ENCODE measurements around the gene RASL11A. TPM values are rescaled to one million over a fixed set of nuclear protein-coding genes. Genes with fewer than 3 reads are reported as not detected.

Gene RASL11A
- total and polyA plus RNA-seq, 2 experiments from 2014 or later = 0.51 to 1.1 TPM

- Histone ChIP-seq H3K9ac (no peak overlapping the region), H3K9me3 (ENCODE audit: low read depth) (no peaks in the 10 kb centered on the region), H3K36me3 (ENCODE audit: low read depth) (no peaks in the 10 kb centered on the region), H3K4me3 (no peak overlapping the region), H3K79me2 (ENCODE audit: insufficient read depth) (no peaks in the 10 kb centered on the region), H3F3A (ENCODE audit: insufficient read depth) (no peaks in the 10 kb centered on the region), H2AFZ (no peak overlapping the region), H3K4me2 (ENCODE audit: unreplicated experiment) (no peak overlapping the region), H3K27ac (no peak overlapping the region), H3K27me3 (replicated peaks; ENCODE audit: insufficient read depth) (no peaks in the 10 kb centered on the region; the same call in 1 of the 2 replicates), H3K9me2 (ENCODE audit: insufficient read depth) (no peaks in the 10 kb centered on the region), H3K4me1 (ENCODE audit: insufficient read depth) (no peaks in the 10 kb centered on the region), H4K20me1 (ENCODE audit: insufficient read depth) (no peaks in the 10 kb centered on the region)
- TF ChIP-seq EZH2phosphoT487 (IDR thresholded peaks at IDR 0.05; ENCODE audit: insufficient read depth, low read depth) (no peak), EZH2 (IDR thresholded peaks at IDR 0.05; ENCODE audit: insufficient read depth, poor library complexity, severe bottlenecking) (no peak)
- 91 to 93% methylated on average over 3 of the region's 3 CpGs for WGBS, 2 experiments (ENCODE audit: low coverage in 1 of 2, low lambda C conversion rate in 2 of 2, missing lambda C conversion rate in 2 of 2)
- in situ Hi-C loops (cut with MboI) = no loop called here
- no peak for DNase-seq
Measured at GRCh38 chr13:27229642-27230041, 41.0 kb upstream of the RASL11A start.

GRCh38 chr13:27233964-27234363 is 36.7 kb upstream of the RASL11A start:
- WGBS, 2 experiments (ENCODE audit: low coverage in 1 of 2, low lambda C conversion rate in 2 of 2, missing lambda C conversion rate in 2 of 2) = 64 to 73% methylated on average over 5 of the region's 5 CpGs
- Histone ChIP-seq H3K9me3 (ENCODE audit: low read depth) (no peaks in the 10 kb centered on the region), H4K20me1 (ENCODE audit: insufficient read depth) (no peaks in the 10 kb centered on the region), H3K36me3 (ENCODE audit: low read depth) (no peaks in the 10 kb centered on the region), H3K4me1 (ENCODE audit: insufficient read depth) (no peaks in the 10 kb centered on the region), H3K27ac (no peak overlapping the region), H3K79me2 (ENCODE audit: insufficient read depth) (no peaks in the 10 kb centered on the region), H3K4me3 (no peak overlapping the region), H3F3A (ENCODE audit: insufficient read depth) (no peaks in the 10 kb centered on the region), H3K9me2 (ENCODE audit: insufficient read depth) (no peaks in the 10 kb centered on the region), H3K27me3 (replicated peaks; ENCODE audit: insufficient read depth) (no peaks in the 10 kb centered on the region), H2AFZ (no peak overlapping the region), H3K4me2 (ENCODE audit: unreplicated experiment) (no peak overlapping the region), H3K9ac (no peak overlapping the region)
- no peak for DNase-seq
- in situ Hi-C loops (cut with MboI) = no loop called here
- no peak for TF ChIP-seq EZH2 (IDR thresholded peaks at IDR 0.05; ENCODE audit: insufficient read depth, poor library complexity, severe bottlenecking)
- TF ChIP-seq EZH2phosphoT487 (IDR thresholded peaks at IDR 0.05; ENCODE audit: insufficient read depth, low read depth) = no peak

GRCh38 chr13:27236478-27236877 is 34.2 kb upstream of the RASL11A start:
- in situ Hi-C loops (cut with MboI) = no loop called here
- Histone ChIP-seq H3K27ac (no peak overlapping the region), H3K9ac (no peak overlapping the region), H4K20me1 (ENCODE audit: insufficient read depth) (no peaks in the 10 kb centered on the region), H3K9me2 (ENCODE audit: insufficient read depth) (no peaks in the 10 kb centered on the region), H3K9me3 (ENCODE audit: low read depth) (no peaks in the 10 kb centered on the region), H3K4me1 (ENCODE audit: insufficient read depth) (no peaks in the 10 kb centered on the region), H3F3A (ENCODE audit: insufficient read depth) (no peaks in the 10 kb centered on the region), H3K4me3 (no peak overlapping the region), H3K36me3 (ENCODE audit: low read depth) (no peaks in the 10 kb centered on the region), H3K27me3 (replicated peaks; ENCODE audit: insufficient read depth) (no peaks in the 10 kb centered on the region), H2AFZ (no peak overlapping the region), H3K79me2 (ENCODE audit: insufficient read depth) (no peaks in the 10 kb centered on the region), H3K4me2 (ENCODE audit: unreplicated experiment) (no peak overlapping the region)
- WGBS, 2 experiments (ENCODE audit: low coverage in 1 of 2, low lambda C conversion rate in 2 of 2, missing lambda C conversion rate in 2 of 2) = 38 to 56% methylated on average over 2 of the region's 2 CpGs
- no peak for DNase-seq
- TF ChIP-seq EZH2phosphoT487 (IDR thresholded peaks at IDR 0.05; ENCODE audit: insufficient read depth, low read depth) (no peak), EZH2 (IDR thresholded peaks at IDR 0.05; ENCODE audit: insufficient read depth, poor library complexity, severe bottlenecking) (no peak)

GRCh38 chr13:27242702-27243101 is 27.9 kb upstream of the RASL11A start:
- Histone ChIP-seq H4K20me1 (ENCODE audit: insufficient read depth) (no peaks in the 10 kb centered on the region), H3K9me3 (ENCODE audit: low read depth) (no peaks in the 10 kb centered on the region), H3K4me2 (ENCODE audit: unreplicated experiment) (no peak overlapping the region), H3K36me3 (ENCODE audit: low read depth) (no peaks in the 10 kb centered on the region), H3K27me3 (replicated peaks; ENCODE audit: insufficient read depth) (no peaks in the 10 kb centered on the region), H3K27ac (no peak overlapping the region), H2AFZ (no peak overlapping the region), H3K4me1 (ENCODE audit: insufficient read depth) (no peaks in the 10 kb centered on the region), H3K9ac (no peak overlapping the region), H3K79me2 (ENCODE audit: insufficient read depth) (no peaks in the 10 kb centered on the region), H3K4me3 (no peak overlapping the region), H3K9me2 (ENCODE audit: insufficient read depth) (no peaks in the 10 kb centered on the region), H3F3A (ENCODE audit: insufficient read depth) (no peaks in the 10 kb centered on the region)
- WGBS, 2 experiments (ENCODE audit: low coverage in 1 of 2, low lambda C conversion rate in 2 of 2, missing lambda C conversion rate in 2 of 2) = 81 to 84% methylated on average over 5 of the region's 5 CpGs
- no peak for TF ChIP-seq EZH2 (IDR thresholded peaks at IDR 0.05; ENCODE audit: insufficient read depth, poor library complexity, severe bottlenecking)
- TF ChIP-seq EZH2phosphoT487 (IDR thresholded peaks at IDR 0.05; ENCODE audit: insufficient read depth, low read depth) = no peak
- in situ Hi-C loops (cut with MboI) = no loop called here
- DNase-seq = no peak

GRCh38 chr13:27245610-27246009 is 25.0 kb upstream of the RASL11A start:
- in situ Hi-C loops (cut with MboI) = no loop called here
- Histone ChIP-seq H3K4me3 (no peak overlapping the region), H3K79me2 (ENCODE audit: insufficient read depth) (peaks cover 13% of the 10 kb centered on the region), H3K4me1 (ENCODE audit: insufficient read depth) (peaks cover 6% of the 10 kb centered on the region; the same call in 1 of the 2 replicates), H3K27me3 (replicated peaks; ENCODE audit: insufficient read depth) (no peaks in the 10 kb centered on the region), H3K27ac (no peak overlapping the region), H3K36me3 (ENCODE audit: low read depth) (no peaks in the 10 kb centered on the region), H3K9ac (no peak overlapping the region), H3F3A (ENCODE audit: insufficient read depth) (no peaks in the 10 kb centered on the region), H3K9me3 (ENCODE audit: low read depth) (no peaks in the 10 kb centered on the region), H3K9me2 (ENCODE audit: insufficient read depth) (no peaks in the 10 kb centered on the region), H2AFZ (no peak overlapping the region), H4K20me1 (ENCODE audit: insufficient read depth) (no peaks in the 10 kb centered on the region), H3K4me2 (ENCODE audit: unreplicated experiment) (no peak overlapping the region)
- no peak for DNase-seq
- TF ChIP-seq EZH2 (IDR thresholded peaks at IDR 0.05; ENCODE audit: insufficient read depth, poor library complexity, severe bottlenecking) = no peak
- TF ChIP-seq EZH2phosphoT487 (IDR thresholded peaks at IDR 0.05; ENCODE audit: insufficient read depth, low read depth) = no peak
- 73 to 75% methylated on average over 7 of the region's 7 CpGs for WGBS, 2 experiments (ENCODE audit: low coverage in 1 of 2, low lambda C conversion rate in 2 of 2, missing lambda C conversion rate in 2 of 2)

Measured in GM23248 (cell line).